GM23248 (cell line): Measurements from ENCODE around the gene RBM10.

Experiments used
- EZH2 ChIP-seq: fragments of 200-600 bp; sonication (generic); IDR thresholded peaks from 2 replicates; pipeline ENCODE4 v1.6.1; 2018; ENCODE audit warnings: antibody characterized with exemption, mild to moderate bottlenecking; ENCODE audit not compliant: insufficient read depth, poor library complexity, severe bottlenecking
- EZH2phosphoT487 ChIP-seq: fragments of 200-600 bp; sonication (generic); IDR thresholded peaks from 2 replicates; pipeline ENCODE4 v1.6.1; 2018; ENCODE audit warnings: antibody characterized with exemption, moderate library complexity, mild to moderate bottlenecking, low read depth; ENCODE audit not compliant: insufficient read depth

GRCh38 chrX:47199286-47199685, 54.3 kb downstream of the RBM10 start:
- TF ChIP-seq EZH2 (no peak), EZH2phosphoT487 (no peak)
